ENCODE data around the gene GUCY2D. TPM values are rescaled to one million over a fixed set of nuclear protein-coding genes. Genes with fewer than 3 reads are reported as not detected.

The GUCY2D gene
- total RNA-seq, 1 experiment from 2014 or later: not detected

GRCh38 chr17:7992516-7992915 lies 9.9 kb upstream of the GUCY2D start:
- peak; percentile 18 for DNase-seq (ENCODE audit: low spot score)

GRCh38 chr17:7992924-7993323 lies 9.5 kb upstream of the GUCY2D start:
- no peak for DNase-seq (ENCODE audit: low spot score)

GRCh38 chr17:7993972-7994589 lies 8.3 kb upstream of the GUCY2D start:
- DNase-seq (ENCODE audit: low spot score): no peak

- no peak for DNase-seq (ENCODE audit: low spot score)
Measured at GRCh38 chr17:7995724-7996123, 6.7 kb upstream of the GUCY2D start.

- peak; percentile 31 for DNase-seq (ENCODE audit: low spot score)
Measured at GRCh38 chr17:7997186-7997585, 5.2 kb upstream of the GUCY2D start.

GRCh38 chr17:8002721-8003593 lies 542 bp downstream of the GUCY2D start:
- DNase-seq (ENCODE audit: low spot score): no peak

- DNase-seq (ENCODE audit: low spot score): no peak
Measured at GRCh38 chr17:8003594-8004181, 1.3 kb downstream of the GUCY2D start.

GRCh38 chr17:8004899-8005298 lies 2.5 kb downstream of the GUCY2D start:
- no peak for DNase-seq (ENCODE audit: low spot score)

- no peak for DNase-seq (ENCODE audit: low spot score)
Measured at GRCh38 chr17:8005357-8005756, 2.9 kb downstream of the GUCY2D start.

GRCh38 chr17:8005967-8006730 lies 3.7 kb downstream of the GUCY2D start:
- DNase-seq (ENCODE audit: low spot score): no peak

GRCh38 chr17:8006836-8007680 lies 4.6 kb downstream of the GUCY2D start:
- no peak for DNase-seq (ENCODE audit: low spot score)

- no peak for DNase-seq (ENCODE audit: low spot score)
Measured at GRCh38 chr17:8007836-8008235, 5.4 kb downstream of the GUCY2D start.

GRCh38 chr17:8012045-8012580 lies 9.7 kb downstream of the GUCY2D start:
- DNase-seq (ENCODE audit: low spot score): no peak

GRCh38 chr17:8012996-8013640 lies 10.7 kb downstream of the GUCY2D start:
- no peak for DNase-seq (ENCODE audit: low spot score)

- DNase-seq (ENCODE audit: low spot score): no peak
Measured at GRCh38 chr17:8013731-8014557, 11.5 kb downstream of the GUCY2D start.

- no peak for DNase-seq (ENCODE audit: low spot score)
Measured at GRCh38 chr17:8014558-8014850, 12.1 kb downstream of the GUCY2D start.

- no peak for DNase-seq (ENCODE audit: low spot score)
Measured at GRCh38 chr17:8015236-8015956, 13.0 kb downstream of the GUCY2D start.

- no peak for DNase-seq (ENCODE audit: low spot score)
Measured at GRCh38 chr17:8015957-8016631, 13.7 kb downstream of the GUCY2D start.

Data from H4 (cell line).